Effector memory CD4-positive, alpha-beta T cell (primary cell): Measurements from ENCODE around the gene FHAD1.

Source experiments
- DNase-seq, 3 donors: peaks; one replicate each; pipeline ENCODE4 v3.0.0-alpha.2; 2020
- H3K27ac ChIP-seq: 2 replicates; pipeline ENCODE4 v1.7.0; 2013; ENCODE audit warnings: mild to moderate bottlenecking, low read length, moderate library complexity; ENCODE audit not compliant: insufficient read depth, poor library complexity, severe bottlenecking
- H3K27me3 ChIP-seq: replicated peaks from 2 replicates; pipeline ENCODE4 v1.7.0; 2013; ENCODE audit warnings: mild to moderate bottlenecking, low read length; ENCODE audit not compliant: insufficient read depth, control insufficient read depth, poor library complexity, severe bottlenecking
- H3K36me3 ChIP-seq: 2 replicates; pipeline ENCODE4 v1.7.0; 2013; ENCODE audit warnings: mild to moderate bottlenecking, low read length, moderate library complexity; ENCODE audit not compliant: control insufficient read depth, insufficient read depth
- H3K4me1 ChIP-seq: 2 replicates; pipeline ENCODE4 v1.7.0; 2013; ENCODE audit warnings: low read length, mild to moderate bottlenecking; ENCODE audit not compliant: control insufficient read depth, insufficient read depth, poor library complexity, severe bottlenecking
- H3K4me3 ChIP-seq: 2 replicates; pipeline ENCODE4 v1.7.0; 2013; ENCODE audit warnings: low read length, low read depth, mild to moderate bottlenecking; ENCODE audit not compliant: insufficient read depth, poor library complexity, severe bottlenecking
- H3K9me3 ChIP-seq: 2 replicates; pipeline ENCODE4 v1.7.0; 2013; ENCODE audit warnings: mild to moderate bottlenecking, low read length, moderate library complexity; ENCODE audit not compliant: control insufficient read depth

FHAD1 gene

DNA sequence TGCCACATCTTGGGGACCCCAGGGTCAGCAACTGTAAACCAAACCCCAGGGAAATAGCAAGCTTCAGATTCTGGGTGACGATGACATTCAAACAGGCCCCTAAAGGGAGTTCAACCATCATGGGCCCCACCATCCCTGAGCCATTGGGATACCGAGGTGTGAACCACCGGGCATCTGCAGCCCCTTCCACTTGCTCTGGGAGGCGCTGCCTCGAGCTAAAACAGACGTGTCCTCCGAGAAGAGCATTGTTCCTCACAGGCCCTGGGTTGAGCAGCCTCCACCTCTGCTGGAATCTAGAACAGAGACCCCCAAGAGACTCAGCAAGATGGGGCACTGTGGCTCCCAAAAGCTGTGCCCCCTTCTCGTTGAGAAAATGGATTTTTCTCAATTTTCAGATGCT, 143.6 kb downstream of the FHAD1 start:
- DNase-seq, result no peak
- Histone ChIP-seq H3K27ac (no peak overlapping the region), H3K36me3 (no peaks in the 10 kb centered on the region), H3K27me3 (peaks cover 4% of the 10 kb centered on the region), H3K9me3 (no peaks in the 10 kb centered on the region), H3K4me1 (no peaks in the 10 kb centered on the region), H3K4me3 (no peak overlapping the region)

DNA sequence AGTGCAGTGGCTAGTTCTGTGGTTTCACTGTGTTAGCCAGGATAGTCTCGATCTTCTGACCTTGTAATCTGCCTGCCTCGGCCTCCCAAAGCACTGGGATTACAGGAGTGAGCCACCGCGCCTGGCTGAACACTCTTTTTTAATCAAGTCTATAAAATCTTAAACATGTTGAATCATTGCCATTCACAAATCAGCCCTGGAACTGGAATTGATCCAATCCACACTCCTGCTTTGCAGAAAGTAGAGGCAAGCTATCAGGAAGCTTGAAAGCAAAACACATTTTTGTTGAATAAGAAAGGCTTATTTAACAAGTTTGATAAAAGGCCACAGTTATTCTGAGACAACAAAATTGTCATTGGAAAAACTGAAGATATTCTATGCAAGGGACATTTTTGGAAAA, 144.3 kb downstream of the FHAD1 start:
- no peaks in the 10 kb centered on the region for H3K4me1 ChIP-seq
- DNase-seq, result no peak
- H3K27ac ChIP-seq, result no peak overlapping the region
- H3K36me3 ChIP-seq, result no peaks in the 10 kb centered on the region
- H3K4me3 ChIP-seq, result no peak overlapping the region
- no peaks in the 10 kb centered on the region for H3K9me3 ChIP-seq
- H3K27me3 ChIP-seq, result peaks cover 2% of the 10 kb centered on the region

- Histone ChIP-seq H3K9me3 (no peaks in the 10 kb centered on the region), H3K27me3 (no peaks in the 10 kb centered on the region), H3K4me3 (no peak overlapping the region), H3K4me1 (no peaks in the 10 kb centered on the region), H3K27ac (no peak overlapping the region), H3K36me3 (no peaks in the 10 kb centered on the region)
- no peak for DNase-seq
Observed at GRCh38 chr1:15393475-15394257, 146.6 kb downstream of the FHAD1 start.

DNA sequence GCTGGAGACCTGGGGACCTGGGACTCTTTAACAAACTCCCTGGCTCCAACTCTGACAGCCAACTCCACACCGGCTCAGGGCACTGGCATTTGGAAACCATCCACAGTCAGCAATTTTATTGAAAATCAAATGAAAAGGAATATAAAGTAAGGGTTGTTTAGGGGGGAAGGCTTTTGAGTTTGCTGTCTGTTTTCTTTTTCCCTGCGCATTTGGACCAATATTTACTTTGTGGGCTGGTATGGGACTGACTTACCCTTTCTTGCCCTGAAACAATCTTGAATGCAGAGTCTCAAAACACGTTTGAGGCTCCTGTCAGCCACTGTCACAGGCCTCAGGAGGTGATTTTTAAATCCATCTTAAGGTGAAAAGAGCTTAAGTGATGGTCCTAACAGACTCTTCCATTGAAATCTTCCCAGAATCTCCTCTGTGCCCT, 147.3 kb downstream of the FHAD1 start:
- no peaks in the 10 kb centered on the region for H3K4me1 ChIP-seq
- no peaks in the 10 kb centered on the region for H3K27me3 ChIP-seq
- H3K9me3 ChIP-seq, result no peaks in the 10 kb centered on the region
- no peak for DNase-seq
- H3K4me3 ChIP-seq, result no peak overlapping the region
- no peaks in the 10 kb centered on the region for H3K36me3 ChIP-seq
- no peak overlapping the region for H3K27ac ChIP-seq

- no peaks in the 10 kb centered on the region for H3K4me1 ChIP-seq
- no peaks in the 10 kb centered on the region for H3K27me3 ChIP-seq
- DNase-seq, result no peak
- H3K36me3 ChIP-seq, result no peaks in the 10 kb centered on the region
- H3K9me3 ChIP-seq, result no peaks in the 10 kb centered on the region
- H3K27ac ChIP-seq, result no peak overlapping the region
- H3K4me3 ChIP-seq, result no peak overlapping the region
Observed at GRCh38 chr1:15397236-15397635, 150.2 kb downstream of the FHAD1 start.

DNA sequence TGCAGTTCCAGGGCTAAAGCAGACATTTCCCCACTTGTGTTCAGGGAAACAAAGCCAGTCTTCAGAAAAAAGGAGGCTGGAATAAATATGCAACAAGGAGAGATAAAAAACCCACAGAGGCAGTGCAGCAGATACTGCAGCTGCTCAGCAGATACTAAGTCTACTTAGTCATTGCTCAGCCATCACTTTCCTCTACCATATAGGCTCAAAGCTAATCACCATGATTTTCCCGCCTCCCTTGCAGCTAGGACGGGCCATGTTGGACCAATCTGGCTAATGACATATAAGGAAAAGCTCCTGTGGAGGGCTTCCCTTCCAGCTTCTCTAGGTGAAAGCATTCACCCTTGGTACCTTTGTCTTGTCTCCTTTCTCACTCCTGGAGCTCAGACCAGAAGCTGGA, 152.7 kb downstream of the FHAD1 start:
- no peak overlapping the region for H3K27ac ChIP-seq
- H3K4me1 ChIP-seq, result no peaks in the 10 kb centered on the region
- H3K36me3 ChIP-seq, result no peaks in the 10 kb centered on the region
- H3K4me3 ChIP-seq, result no peak overlapping the region
- H3K9me3 ChIP-seq, result no peaks in the 10 kb centered on the region
- DNase-seq, result no peak
- no peaks in the 10 kb centered on the region for H3K27me3 ChIP-seq

DNA sequence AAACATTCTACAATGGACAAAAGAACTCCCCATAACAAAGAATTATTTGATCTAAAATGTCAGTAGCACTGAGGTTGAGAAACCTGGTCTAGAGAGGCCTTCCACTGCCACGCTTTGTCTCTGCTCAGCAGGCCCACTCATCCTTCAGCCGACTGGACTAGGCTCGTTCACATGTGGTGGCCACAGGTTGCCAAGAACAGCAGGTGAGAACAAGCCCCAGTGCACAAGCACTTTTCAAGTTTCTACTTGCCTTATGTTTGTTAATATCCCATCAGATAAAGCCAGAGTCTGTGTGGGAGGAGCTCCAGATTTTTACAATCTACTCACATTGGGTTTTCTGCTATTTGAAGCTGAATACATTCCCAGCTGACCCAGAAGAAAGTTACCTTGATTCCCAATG, 153.6 kb downstream of the FHAD1 start:
- DNase-seq, result no peak
- H3K27me3 ChIP-seq, result no peaks in the 10 kb centered on the region
- H3K4me1 ChIP-seq, result no peaks in the 10 kb centered on the region
- no peak overlapping the region for H3K4me3 ChIP-seq
- no peaks in the 10 kb centered on the region for H3K36me3 ChIP-seq
- no peaks in the 10 kb centered on the region for H3K9me3 ChIP-seq
- H3K27ac ChIP-seq, result no peak overlapping the region

DNA sequence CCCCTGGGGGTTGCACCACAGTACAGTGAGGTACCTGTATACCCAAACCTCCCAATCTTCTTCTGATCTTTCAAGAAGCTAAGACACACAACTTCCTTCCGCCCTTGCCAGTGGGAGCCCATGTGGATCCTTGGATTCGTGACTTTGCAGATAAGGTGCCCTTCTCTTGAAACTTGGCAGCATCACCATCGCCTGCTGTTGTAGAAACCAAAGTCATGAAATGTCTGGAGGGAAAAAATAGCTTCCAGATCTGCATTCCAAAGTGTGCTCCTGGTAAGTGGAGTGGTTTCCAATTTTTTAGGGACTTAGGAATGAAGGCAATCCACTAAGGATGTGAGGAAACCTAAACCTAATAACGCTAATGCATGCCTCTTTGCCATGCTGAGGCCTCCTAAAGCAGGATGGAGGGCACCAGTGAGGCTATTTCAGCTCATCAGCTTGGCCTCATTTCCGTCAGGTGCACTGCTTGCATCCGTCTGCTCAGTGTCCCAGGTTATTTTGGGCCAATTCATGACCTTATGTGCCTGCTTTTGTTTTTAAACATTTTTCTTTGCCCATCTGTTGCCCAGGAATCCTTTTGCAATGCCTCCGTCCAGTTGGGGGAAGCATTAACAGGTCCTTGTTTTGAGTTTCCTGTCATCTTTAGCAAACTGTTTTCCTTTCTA, 154.5 kb downstream of the FHAD1 start:
- Histone ChIP-seq H3K27ac (no peak overlapping the region), H3K27me3 (no peaks in the 10 kb centered on the region), H3K9me3 (no peaks in the 10 kb centered on the region), H3K4me3 (no peak overlapping the region), H3K36me3 (no peaks in the 10 kb centered on the region), H3K4me1 (no peaks in the 10 kb centered on the region)
- DNase-seq, result no peak

- H3K36me3 ChIP-seq, result no peaks in the 10 kb centered on the region
- no peak for DNase-seq
- no peak overlapping the region for H3K27ac ChIP-seq
- no peaks in the 10 kb centered on the region for H3K9me3 ChIP-seq
- no peaks in the 10 kb centered on the region for H3K4me1 ChIP-seq
- no peak overlapping the region for H3K4me3 ChIP-seq
- no peaks in the 10 kb centered on the region for H3K27me3 ChIP-seq
Observed at GRCh38 chr1:15402809-15403450, 155.9 kb downstream of the FHAD1 start.

DNA sequence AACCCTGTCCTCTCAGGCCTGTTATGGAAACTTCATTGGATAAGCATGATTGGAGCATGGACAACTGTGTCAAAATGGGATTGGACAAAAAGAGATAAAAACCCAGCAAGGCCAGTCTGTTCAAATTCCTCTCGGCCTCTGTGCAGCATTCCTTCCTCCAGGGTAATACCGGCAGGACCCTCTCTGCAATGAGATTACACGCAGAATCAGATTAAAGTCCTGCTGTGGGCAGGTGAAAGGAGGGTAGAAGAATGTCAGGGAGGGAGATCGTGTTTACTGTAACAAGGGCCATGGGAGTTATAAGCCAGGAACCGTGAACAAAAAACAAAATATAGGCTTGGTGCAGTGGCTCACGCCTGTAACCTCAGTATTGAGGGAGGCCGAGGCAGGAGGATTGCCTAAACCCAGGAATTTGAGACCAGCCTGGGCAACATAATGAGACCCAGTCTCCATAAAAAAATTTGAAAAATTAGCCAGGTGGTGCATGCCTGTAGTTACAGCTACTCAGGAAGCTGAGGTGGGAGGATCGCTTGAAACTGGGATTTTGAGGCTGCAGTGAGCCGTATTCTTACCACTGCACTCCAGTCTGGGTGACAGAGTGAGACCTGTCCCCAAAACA, 157.0 kb downstream of the FHAD1 start:
- Histone ChIP-seq H3K9me3 (no peaks in the 10 kb centered on the region), H3K27ac (no peak overlapping the region), H3K36me3 (no peaks in the 10 kb centered on the region), H3K4me3 (no peak overlapping the region), H3K4me1 (peaks cover 5% of the 10 kb centered on the region), H3K27me3 (no peaks in the 10 kb centered on the region)
- no peak for DNase-seq
